Measurements from ENCODE around the gene PLXNA1. TPM values are rescaled to one million over a fixed set of nuclear protein-coding genes. Genes with fewer than 3 reads are reported as not detected.

PLXNA1 gene
- polyA plus RNA-seq, 1 of the 3 experiments (the other 2 are of a cell fraction): 48.1 TPM

DNA sequence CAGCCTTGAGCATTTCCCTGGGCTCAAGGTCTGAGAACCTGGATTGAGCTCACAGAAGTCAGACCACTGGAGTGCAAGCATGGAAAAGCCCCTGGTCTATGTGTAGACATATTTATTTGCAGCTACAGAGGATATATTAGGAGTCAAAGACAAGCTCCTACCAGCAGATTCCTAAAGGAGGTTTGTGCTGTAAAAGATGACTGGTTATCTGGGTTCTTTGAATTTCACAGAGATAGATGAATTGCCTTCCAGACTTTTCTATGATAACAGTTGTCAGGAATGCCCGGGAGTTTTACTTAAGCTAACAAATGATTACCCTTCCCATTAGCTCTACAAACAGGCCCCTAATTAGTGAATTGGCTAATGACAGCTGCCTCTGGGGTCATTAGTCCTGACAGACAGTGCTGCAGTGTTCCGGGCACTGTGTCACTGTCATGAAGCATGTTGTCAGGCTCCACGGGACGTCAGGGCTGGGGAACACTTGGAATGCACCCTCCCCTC lies 48.8 kb upstream of the PLXNA1 start:
- peaks cover 11% of the 10 kb centered on the region for H3F3A ChIP-seq (replicated peaks; ENCODE audit: insufficient read depth)
- ChIA-PET CTCF (interaction anchor here (1.2 to 1.5 kb wide), 3 partner anchors 28 to 182 kb away, joined by 3 to 4 read pairs (median 3); no protein-coding TSS in a partner anchor), POLR2A (no interaction called here)
- H3K27me3 ChIP-seq (ENCODE audit: insufficient read depth): no peaks in the 10 kb centered on the region
- H3K79me2 ChIP-seq (ENCODE audit: insufficient read depth): no peaks in the 10 kb centered on the region
- no peak overlapping the region for H2AFZ ChIP-seq (ENCODE audit: low read depth)
- no peak overlapping the region; the same call in 1 of the 2 replicates for H3K9ac ChIP-seq
- 33% methylated on average over 4 of the region's 4 CpGs for WGBS (ENCODE audit: low lambda C conversion rate)
- no peaks in the 10 kb centered on the region for H3K9me3 ChIP-seq
- H3K36me3 ChIP-seq (replicated peaks in 1 of 2; ENCODE audit: control insufficient read depth in 1 of 2, insufficient read depth in 2 of 2, low read length in 1 of 2): no peaks in the 10 kb centered on the region
- peaks cover 41 to 52% of the 10 kb centered on the region in 2 experiments for H3K4me1 ChIP-seq (ENCODE audit: control insufficient read depth in 1 of 2, insufficient read depth in 2 of 2, low read depth in 1 of 2, low read length in 1 of 2)
- H3K27ac ChIP-seq (ENCODE audit: low read depth in 2 of 2, low read length in 1 of 2): peak overlapping the region; percentile 57 to 60
- H4K20me1 ChIP-seq (ENCODE audit: insufficient read depth): no peaks in the 10 kb centered on the region
- no peak overlapping the region for H3K4me3 ChIP-seq (ENCODE audit: low read depth in 2 of 2, low read length in 1 of 2)
- peak overlapping the region; percentile 20 for H3K4me2 ChIP-seq
- H3K9me2 ChIP-seq: no peaks in the 10 kb centered on the region
- peak; percentile 55 for DNase-seq
- 0 out of 2 replicates have a peak, but pooled peaks have one; percentile 44 for TF ChIP-seq MXI1 (IDR thresholded peaks at IDR 0.05; ENCODE audit: low read depth, low read length)
- peak; percentile 38; the same call in 1 of the 2 replicates for TF ChIP-seq PBX3 (IDR thresholded peaks at IDR 0.05)
- TF ChIP-seq CHD2 (IDR thresholded peaks at IDR 0.05; ENCODE audit: low read length, partially characterized antibody): no peak
- TF ChIP-seq EP300 (IDR thresholded peaks at IDR 0.05; ENCODE audit: borderline replicate concordance in 1 of 2, low read depth in 1 of 2, low read length in 1 of 2): 0 out of 4 replicates have a peak, but pooled peaks of 1 of the 2 experiments have one; percentile 18

GRCh38 chr3:126934991-126935390 lies 47.9 kb upstream of the PLXNA1 start:
- H4K20me1 ChIP-seq (ENCODE audit: insufficient read depth): no peaks in the 10 kb centered on the region
- H3K4me1 ChIP-seq (ENCODE audit: control insufficient read depth in 1 of 2, insufficient read depth in 2 of 2, low read depth in 1 of 2, low read length in 1 of 2): peaks cover 46 to 60% of the 10 kb centered on the region in 2 experiments
- H2AFZ ChIP-seq (ENCODE audit: low read depth): no peak overlapping the region
- peaks cover 11% of the 10 kb centered on the region for H3F3A ChIP-seq (replicated peaks; ENCODE audit: insufficient read depth)
- CTCF ChIA-PET: interaction anchor here (0.9 to 4.6 kb wide), 3 partner anchors 12 to 183 kb away, joined by 3 to 20 read pairs (median 3); no protein-coding TSS in a partner anchor
- no peak overlapping the region for H3K9ac ChIP-seq
- H3K4me3 ChIP-seq (ENCODE audit: low read depth in 2 of 2, low read length in 1 of 2): no peak overlapping the region
- peak overlapping the region in 1 of 2 experiments; percentile 57; a peak in 2 of 4 replicates for H3K27ac ChIP-seq (ENCODE audit: low read depth in 2 of 2, low read length in 1 of 2)
- no peak overlapping the region for H3K4me2 ChIP-seq
- H3K36me3 ChIP-seq (replicated peaks in 1 of 2; ENCODE audit: control insufficient read depth in 1 of 2, insufficient read depth in 2 of 2, low read length in 1 of 2): no peaks in the 10 kb centered on the region
- DNase-seq: no peak
- POLR2A ChIA-PET: no interaction called here
- no peaks in the 10 kb centered on the region for H3K9me3 ChIP-seq
- no peaks in the 10 kb centered on the region for H3K79me2 ChIP-seq (ENCODE audit: insufficient read depth)
- TF ChIP-seq MXI1 (IDR thresholded peaks at IDR 0.05; ENCODE audit: low read depth, low read length) (no peak), PBX3 (IDR thresholded peaks at IDR 0.05) (no peak), RAD21 (IDR thresholded peaks at IDR 0.05; ENCODE audit: low read length) (no peak), GATA2 (CRISPR knock-in tag; IDR thresholded peaks at IDR 0.05) (no peak), YY1 (IDR thresholded peaks at IDR 0.05; ENCODE audit: low read depth) (no peak), TCF12 (IDR thresholded peaks at IDR 0.05) (no peak), NFIC (IDR thresholded peaks at IDR 0.05; ENCODE audit: borderline replicate concordance) (no peak), FOXM1 (IDR thresholded peaks at IDR 0.05; ENCODE audit: low read depth) (no peak), TEAD4 (IDR thresholded peaks at IDR 0.05; ENCODE audit: borderline replicate concordance, insufficient read depth) (no peak), GABPA (IDR thresholded peaks at IDR 0.05; ENCODE audit: low read depth) (no peak), NRF1 (IDR thresholded peaks at IDR 0.05; ENCODE audit: low read depth, low read length) (no peak), JUND (IDR thresholded peaks at IDR 0.05) (no peak), ELF1 (IDR thresholded peaks at IDR 0.05) (no peak), USF2 (IDR thresholded peaks at IDR 0.05; ENCODE audit: borderline replicate concordance, low read depth, low read length) (no peak)
- TF ChIP-seq, protein P1, sequence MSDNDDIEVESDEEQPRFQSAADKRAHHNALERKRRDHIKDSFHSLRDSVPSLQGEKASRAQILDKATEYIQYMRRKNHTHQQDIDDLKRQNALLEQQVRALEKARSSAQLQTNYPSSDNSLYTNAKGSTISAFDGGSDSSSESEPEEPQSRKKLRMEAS (IDR thresholded peaks at IDR 0.05; ENCODE audit: low read depth): no peak
- TF ChIP-seq, protein P2, sequence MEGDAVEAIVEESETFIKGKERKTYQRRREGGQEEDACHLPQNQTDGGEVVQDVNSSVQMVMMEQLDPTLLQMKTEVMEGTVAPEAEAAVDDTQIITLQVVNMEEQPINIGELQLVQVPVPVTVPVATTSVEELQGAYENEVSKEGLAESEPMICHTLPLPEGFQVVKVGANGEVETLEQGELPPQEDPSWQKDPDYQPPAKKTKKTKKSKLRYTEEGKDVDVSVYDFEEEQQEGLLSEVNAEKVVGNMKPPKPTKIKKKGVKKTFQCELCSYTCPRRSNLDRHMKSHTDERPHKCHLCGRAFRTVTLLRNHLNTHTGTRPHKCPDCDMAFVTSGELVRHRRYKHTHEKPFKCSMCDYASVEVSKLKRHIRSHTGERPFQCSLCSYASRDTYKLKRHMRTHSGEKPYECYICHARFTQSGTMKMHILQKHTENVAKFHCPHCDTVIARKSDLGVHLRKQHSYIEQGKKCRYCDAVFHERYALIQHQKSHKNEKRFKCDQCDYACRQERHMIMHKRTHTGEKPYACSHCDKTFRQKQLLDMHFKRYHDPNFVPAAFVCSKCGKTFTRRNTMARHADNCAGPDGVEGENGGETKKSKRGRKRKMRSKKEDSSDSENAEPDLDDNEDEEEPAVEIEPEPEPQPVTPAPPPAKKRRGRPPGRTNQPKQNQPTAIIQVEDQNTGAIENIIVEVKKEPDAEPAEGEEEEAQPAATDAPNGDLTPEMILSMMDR (IDR thresholded peaks at IDR 0.05): no peak
- TF ChIP-seq, protein P3, sequence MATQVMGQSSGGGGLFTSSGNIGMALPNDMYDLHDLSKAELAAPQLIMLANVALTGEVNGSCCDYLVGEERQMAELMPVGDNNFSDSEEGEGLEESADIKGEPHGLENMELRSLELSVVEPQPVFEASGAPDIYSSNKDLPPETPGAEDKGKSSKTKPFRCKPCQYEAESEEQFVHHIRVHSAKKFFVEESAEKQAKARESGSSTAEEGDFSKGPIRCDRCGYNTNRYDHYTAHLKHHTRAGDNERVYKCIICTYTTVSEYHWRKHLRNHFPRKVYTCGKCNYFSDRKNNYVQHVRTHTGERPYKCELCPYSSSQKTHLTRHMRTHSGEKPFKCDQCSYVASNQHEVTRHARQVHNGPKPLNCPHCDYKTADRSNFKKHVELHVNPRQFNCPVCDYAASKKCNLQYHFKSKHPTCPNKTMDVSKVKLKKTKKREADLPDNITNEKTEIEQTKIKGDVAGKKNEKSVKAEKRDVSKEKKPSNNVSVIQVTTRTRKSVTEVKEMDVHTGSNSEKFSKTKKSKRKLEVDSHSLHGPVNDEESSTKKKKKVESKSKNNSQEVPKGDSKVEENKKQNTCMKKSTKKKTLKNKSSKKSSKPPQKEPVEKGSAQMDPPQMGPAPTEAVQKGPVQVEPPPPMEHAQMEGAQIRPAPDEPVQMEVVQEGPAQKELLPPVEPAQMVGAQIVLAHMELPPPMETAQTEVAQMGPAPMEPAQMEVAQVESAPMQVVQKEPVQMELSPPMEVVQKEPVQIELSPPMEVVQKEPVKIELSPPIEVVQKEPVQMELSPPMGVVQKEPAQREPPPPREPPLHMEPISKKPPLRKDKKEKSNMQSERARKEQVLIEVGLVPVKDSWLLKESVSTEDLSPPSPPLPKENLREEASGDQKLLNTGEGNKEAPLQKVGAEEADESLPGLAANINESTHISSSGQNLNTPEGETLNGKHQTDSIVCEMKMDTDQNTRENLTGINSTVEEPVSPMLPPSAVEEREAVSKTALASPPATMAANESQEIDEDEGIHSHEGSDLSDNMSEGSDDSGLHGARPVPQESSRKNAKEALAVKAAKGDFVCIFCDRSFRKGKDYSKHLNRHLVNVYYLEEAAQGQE (IDR thresholded peaks at IDR 0.05; ENCODE audit: low read depth, low read length): no peak
- H3K9me2 ChIP-seq: no peaks in the 10 kb centered on the region
- H3K27me3 ChIP-seq (ENCODE audit: insufficient read depth): no peaks in the 10 kb centered on the region
- WGBS (ENCODE audit: low lambda C conversion rate): 92% methylated on average over 7 of the region's 8 CpGs

Measured in SK-N-SH (cell line).